OCI-LY3 (cell line): ENCODE measurements around the gene CDH18.

ENCODE experiments used
- CTCF ChIP-seq: fragments of 200-600, 300-600 bp; sonication (generic); IDR thresholded peaks from 2 replicates; pipeline ENCODE4 v1.5.1; 2014; ENCODE audit warnings: antibody characterized with exemption, low read length, low read depth
- EZH2phosphoT487 ChIP-seq: fragments of 200-600 bp; shearing (Covaris generic); IDR thresholded peaks from 2 replicates; pipeline ENCODE4 v1.6.1; 2018; ENCODE audit warnings: antibody characterized with exemption, mixed run types, low read depth

DNA sequence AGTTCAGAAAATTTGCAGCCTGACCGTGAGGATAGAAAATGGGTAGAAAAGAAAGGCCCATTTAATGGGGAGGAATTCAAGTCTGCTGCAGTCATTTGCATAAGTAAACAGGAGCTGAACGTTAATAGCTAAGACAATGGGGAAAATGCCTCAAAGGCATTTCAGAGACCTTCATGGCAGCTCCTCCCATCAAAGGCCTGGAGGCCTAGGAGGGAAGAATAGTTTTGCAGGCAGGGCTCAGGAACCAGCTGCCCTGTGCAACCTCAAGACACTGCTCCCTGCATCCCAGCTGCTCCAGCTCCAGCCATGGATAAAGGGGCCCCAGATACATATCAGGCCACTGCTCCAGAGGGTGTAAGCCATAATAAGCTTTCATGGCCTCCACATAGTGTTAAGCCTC, 32.2 kb upstream of the CDH18 start:
- no peak for TF ChIP-seq CTCF
- TF ChIP-seq EZH2phosphoT487: no peak
